ENCODE measurements around the gene CRNKL1.
"Not testable (repeated sequence)": the region's sequence is repeated elsewhere in the genome, so short reads cannot be mapped to it uniquely, and the experiment has no call there.

The CRNKL1 gene

GRCh38 chr20:20017001-20017843, 35.0 kb downstream of the CRNKL1 start, which contains the start of gene NAA20:
Gene NAA20 (plus strand): TSS chr20:20017362. CDS start chr20:20017397, 35 bp downstream.
- TF ChIP-seq, protein P1, sequence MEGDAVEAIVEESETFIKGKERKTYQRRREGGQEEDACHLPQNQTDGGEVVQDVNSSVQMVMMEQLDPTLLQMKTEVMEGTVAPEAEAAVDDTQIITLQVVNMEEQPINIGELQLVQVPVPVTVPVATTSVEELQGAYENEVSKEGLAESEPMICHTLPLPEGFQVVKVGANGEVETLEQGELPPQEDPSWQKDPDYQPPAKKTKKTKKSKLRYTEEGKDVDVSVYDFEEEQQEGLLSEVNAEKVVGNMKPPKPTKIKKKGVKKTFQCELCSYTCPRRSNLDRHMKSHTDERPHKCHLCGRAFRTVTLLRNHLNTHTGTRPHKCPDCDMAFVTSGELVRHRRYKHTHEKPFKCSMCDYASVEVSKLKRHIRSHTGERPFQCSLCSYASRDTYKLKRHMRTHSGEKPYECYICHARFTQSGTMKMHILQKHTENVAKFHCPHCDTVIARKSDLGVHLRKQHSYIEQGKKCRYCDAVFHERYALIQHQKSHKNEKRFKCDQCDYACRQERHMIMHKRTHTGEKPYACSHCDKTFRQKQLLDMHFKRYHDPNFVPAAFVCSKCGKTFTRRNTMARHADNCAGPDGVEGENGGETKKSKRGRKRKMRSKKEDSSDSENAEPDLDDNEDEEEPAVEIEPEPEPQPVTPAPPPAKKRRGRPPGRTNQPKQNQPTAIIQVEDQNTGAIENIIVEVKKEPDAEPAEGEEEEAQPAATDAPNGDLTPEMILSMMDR (IDR thresholded peaks at IDR 0.05; ENCODE audit: low read depth, low read length), result peak; percentile 82
- peak; percentile 93 to 94 for DNase-seq (ENCODE audit: low read depth in 2 of 2)
- peak within 1 kb of the TSS; percentile 87 to 94 for H3K4me3 ChIP-seq (replicated peaks in 1 of 2; ENCODE audit: low read depth in 2 of 2, low read length in 2 of 2)

DNA sequence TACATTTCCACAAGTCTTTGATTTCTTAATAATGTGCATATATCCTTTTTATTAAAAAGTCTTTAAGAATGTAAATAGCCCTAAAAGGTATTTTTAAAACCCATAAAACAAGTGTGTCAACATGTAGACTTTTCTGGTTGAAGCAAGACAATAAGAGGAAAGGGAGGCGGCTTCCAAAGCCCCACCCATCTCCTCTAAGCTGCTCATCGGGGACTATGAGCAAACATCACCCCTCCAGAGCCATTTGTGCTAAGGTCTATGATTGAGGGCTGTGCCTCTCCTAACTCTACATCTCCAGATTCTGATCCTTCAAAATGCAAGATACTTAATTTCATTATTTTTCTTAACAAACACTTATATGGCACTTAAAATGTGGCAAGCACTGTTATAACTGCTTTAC, 37.6 kb downstream of the CRNKL1 start:
- DNase-seq (ENCODE audit: low read depth in 2 of 2), result peak; percentile 26 to 44
- TF ChIP-seq, protein P1 (IDR thresholded peaks at IDR 0.05; ENCODE audit: low read depth, low read length), result no peak
- no peak overlapping the region for H3K4me3 ChIP-seq (replicated peaks in 1 of 2; ENCODE audit: low read depth in 2 of 2, low read length in 2 of 2)

GRCh38 chr20:20012541-20012940, 39.7 kb downstream of the CRNKL1 start:
- DNase-seq (ENCODE audit: low read depth in 2 of 2), result no peak
- no peak overlapping the region for H3K4me3 ChIP-seq (replicated peaks in 1 of 2; ENCODE audit: low read depth in 2 of 2, low read length in 2 of 2)
- TF ChIP-seq, protein P1 (IDR thresholded peaks at IDR 0.05; ENCODE audit: low read depth, low read length), result no peak

GRCh38 chr20:20010639-20011500, 41.4 kb downstream of the CRNKL1 start:
- TF ChIP-seq, protein P1 (IDR thresholded peaks at IDR 0.05; ENCODE audit: low read depth, low read length), result no peak
- no peak overlapping the region for H3K4me3 ChIP-seq (replicated peaks in 1 of 2; ENCODE audit: low read depth in 2 of 2, low read length in 2 of 2)
- peak; percentile 45 to 57 for DNase-seq (ENCODE audit: low read depth in 2 of 2)

GRCh38 chr20:20009784-20010253, 42.4 kb downstream of the CRNKL1 start:
- TF ChIP-seq, protein P1 (IDR thresholded peaks at IDR 0.05; ENCODE audit: low read depth, low read length), result no peak

GRCh38 chr20:20005342-20005741, 46.9 kb downstream of the CRNKL1 start:
- no peak for DNase-seq (ENCODE audit: low read depth in 2 of 2)
- TF ChIP-seq, protein P1 (IDR thresholded peaks at IDR 0.05; ENCODE audit: low read depth, low read length), result no peak
- no peak overlapping the region for H3K4me3 ChIP-seq (replicated peaks in 1 of 2; ENCODE audit: low read depth in 2 of 2, low read length in 2 of 2)

More at GRCh38 chr20:20009784-20010253, 42.4 kb downstream of the CRNKL1 start:
- no peak overlapping the region for H3K4me3 ChIP-seq (replicated peaks in 1 of 2; ENCODE audit: low read depth in 2 of 2, low read length in 2 of 2)
- DNase-seq (ENCODE audit: low read depth in 2 of 2), result no peak

DNA sequence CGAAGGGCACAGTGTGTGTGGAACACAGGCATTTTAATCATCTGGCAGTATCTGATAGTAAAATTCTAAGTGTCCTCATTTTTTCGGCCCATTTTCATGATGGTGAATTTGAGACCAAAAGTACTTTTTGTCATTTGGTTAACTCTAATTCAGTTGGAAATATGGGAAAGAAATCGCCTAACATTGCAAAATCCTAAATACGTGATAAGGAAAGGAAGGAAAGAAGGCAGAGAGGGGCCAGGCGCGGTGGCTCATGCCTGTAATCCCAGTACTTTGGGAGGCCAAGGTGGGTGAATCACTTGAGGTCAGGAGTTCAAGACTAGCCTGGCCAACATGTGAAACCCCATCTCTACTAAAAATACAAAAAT, 48.3 kb downstream of the CRNKL1 start:
- not testable (repeated sequence) for DNase-seq (ENCODE audit: low read depth in 2 of 2)
- peak overlapping the region in 1 of 2 donors; percentile 15 for H3K4me3 ChIP-seq (replicated peaks in 1 of 2; ENCODE audit: low read depth in 2 of 2, low read length in 2 of 2)

Data from cardiac fibroblast (primary cell).